ENCODE data around the gene ZNF541.

GRCh38 chr19:47608969-47609905, 36.3 kb upstream of the ZNF541 start, which contains the start of gene BICRA:
- TF ChIP-seq CTCF (IDR thresholded peaks at IDR 0.05) = no peak
- TF ChIP-seq POLR2A (IDR thresholded peaks at IDR 0.05) = peak; percentile 11
- TF ChIP-seq POLR2AphosphoS5 (IDR thresholded peaks at IDR 0.05) = peak; percentile 4 to 73 (median 67)
- no peak for TF ChIP-seq EP300 (IDR thresholded peaks at IDR 0.05; ENCODE audit: low read depth)

Data from transverse colon (tissue), 4 donors.